SK-N-SH (cell line): Measurements from ENCODE around the gene BNIP1. TPM values are rescaled to one million over a fixed set of nuclear protein-coding genes. Genes with fewer than 3 reads are reported as not detected.

Experiments
- CTCF ChIA-PET: fragments of 300-600, 350-600 bp; formaldehyde crosslinking; extraction: SDS; loops from one replicate; lab custom pipeline; 2021; lab: Yijun Ruan, JAX
- POLR2A ChIA-PET: fragments of 350-600 bp; sonication (Branson Sonifier 250); formaldehyde crosslinking; extraction: SDS; loops from one replicate; lab custom pipeline; 2020; ENCODE audit warnings: antibody characterized with exemption, inconsistent platforms; lab: Yijun Ruan, JAX
- DNase-seq: peaks from one replicate; pipeline ENCODE4 v3.0.0; 2012
- H2AFZ ChIP-seq: fragments of 200-600 bp; sonication (generic); 2 replicates; pipeline ENCODE4 v1.8.1; 2016; ENCODE audit warnings: antibody characterized with exemption, mild to moderate bottlenecking, low read depth
- H3F3A ChIP-seq: fragments of 200-600 bp; sonication (generic); replicated peaks from 2 replicates; pipeline ENCODE3; 2016; ENCODE audit warnings: antibody characterized with exemption, mild to moderate bottlenecking; ENCODE audit not compliant: insufficient read depth
- H3K27ac ChIP-seq, 2 experiments: fragments of 200-500 bp in 1 of 2; fragments of 200-600 bp in 1 of 2; sonication (Bioruptor generic) in 1 of 2; sonication (generic), shearing (Covaris generic) in 1 of 2; 2 replicates each; pipeline versions ENCODE4 v1.5.1 to v1.6.1; 2014 to 2016; ENCODE audit warnings: low read depth in 2 of 2, inconsistent platforms in 1 of 2, low read length in 1 of 2, mild to moderate bottlenecking in 1 of 2, mixed read lengths in 1 of 2
- H3K27me3 ChIP-seq: fragments of 200-600 bp; sonication (generic), shearing (Covaris generic); 2 replicates; pipeline ENCODE4 v1.6.1; 2016; ENCODE audit warnings: mixed run types; ENCODE audit not compliant: insufficient read depth
- H3K36me3 ChIP-seq, 2 experiments: fragments of 200-500 bp in 1 of 2; fragments of 200-600 bp in 1 of 2; sonication (Bioruptor generic) in 1 of 2; sonication (generic) in 1 of 2; replicated peaks in 1 of 2; 2 replicates each; pipeline versions ENCODE3 to v1.5.1; 2014 to 2016; ENCODE audit warnings: low read length in 1 of 2, mild to moderate bottlenecking in 1 of 2; ENCODE audit not compliant: insufficient read depth in 2 of 2, control insufficient read depth in 1 of 2
- H3K4me1 ChIP-seq, 2 experiments: fragments of 200-500 bp in 1 of 2; fragments of 200-600 bp in 1 of 2; sonication (Bioruptor generic) in 1 of 2; sonication (generic), shearing (Covaris generic) in 1 of 2; 2 replicates each; pipeline versions ENCODE4 v1.5.1 to v1.6.1; 2014 to 2016; ENCODE audit warnings: low read depth in 1 of 2, low read length in 1 of 2, mixed run types in 1 of 2; ENCODE audit not compliant: insufficient read depth in 2 of 2, control insufficient read depth in 1 of 2
- H3K4me2 ChIP-seq: fragments of 200-600 bp; sonication (generic), shearing (Covaris generic); 2 replicates; pipeline ENCODE4 v1.6.1; 2017; ENCODE audit warnings: mixed run types
- H3K4me3 ChIP-seq, 2 experiments: fragments of 200-500 bp in 1 of 2; fragments of 200-600 bp in 1 of 2; sonication (Bioruptor generic) in 1 of 2; sonication (generic), shearing (Covaris generic) in 1 of 2; 2 replicates each; pipeline versions ENCODE4 v1.5.1 to v1.8.1; 2014 to 2016; ENCODE audit warnings: low read depth in 2 of 2, inconsistent platforms in 1 of 2, low read length in 1 of 2, mild to moderate bottlenecking in 1 of 2, mixed read lengths in 1 of 2, moderate library complexity in 1 of 2
- H3K79me2 ChIP-seq: fragments of 200-600 bp; sonication (generic); 2 replicates; pipeline ENCODE4 v1.8.1; 2017; ENCODE audit warnings: mild to moderate bottlenecking; ENCODE audit not compliant: insufficient read depth
- H3K9ac ChIP-seq: fragments of 200-600 bp; sonication (generic); 2 replicates; pipeline ENCODE4 v1.6.1; 2017; ENCODE audit warnings: mixed run types
- H3K9me2 ChIP-seq: fragments of 200-600 bp; sonication (generic); 2 replicates; pipeline ENCODE4 v1.6.1; 2017; ENCODE audit warnings: mixed run types
- H3K9me3 ChIP-seq: fragments of 200-600 bp; sonication (generic); 2 replicates; pipeline ENCODE4 v1.6.1; 2017; ENCODE audit warnings: mixed run types, mild to moderate bottlenecking, moderate library complexity
- H4K20me1 ChIP-seq: fragments of 200-600 bp; sonication (generic); 2 replicates; pipeline ENCODE4 v1.6.1; 2017; ENCODE audit warnings: mild to moderate bottlenecking, mixed run types; ENCODE audit not compliant: insufficient read depth
- CHD2 ChIP-seq: fragments of 150-350 bp; IDR thresholded peaks from 2 replicates; pipeline ENCODE4 v1.6.1; 2018; ENCODE audit warnings: low read length; ENCODE audit not compliant: partially characterized antibody
- EP300 ChIP-seq, 2 experiments: IDR thresholded peaks; 2 replicates each; pipeline versions ENCODE4 v1.4.0 to v1.6.1; 2012; ENCODE audit warnings: borderline replicate concordance in 1 of 2, low read depth in 1 of 2, low read length in 1 of 2
- FOSL2 ChIP-seq: IDR thresholded peaks from 2 replicates; pipeline ENCODE4 v1.4.0; 2012; ENCODE audit warnings: low read depth, mild to moderate bottlenecking, moderate library complexity, borderline replicate concordance
- FOXM1 ChIP-seq: IDR thresholded peaks from 2 replicates; pipeline ENCODE4 v1.4.0; 2012; ENCODE audit warnings: low read depth, mild to moderate bottlenecking
- GABPA ChIP-seq: IDR thresholded peaks from 2 replicates; pipeline ENCODE4 v1.4.0; 2012; ENCODE audit warnings: low read depth, mild to moderate bottlenecking
- JUND ChIP-seq: IDR thresholded peaks from 2 replicates; pipeline ENCODE4 v1.4.0; 2012
- POLR2AphosphoS5 ChIP-seq: IDR thresholded peaks from 2 replicates; pipeline ENCODE4 v1.6.1; 2012; ENCODE audit warnings: low read depth, low read length
- TCF12 ChIP-seq: IDR thresholded peaks from 2 replicates; pipeline ENCODE4 v1.4.0; 2012
- TEAD4 ChIP-seq: IDR thresholded peaks from 2 replicates; pipeline ENCODE4 v1.4.0; 2012; ENCODE audit warnings: mild to moderate bottlenecking, borderline replicate concordance; ENCODE audit not compliant: insufficient read depth
- USF1 ChIP-seq: IDR thresholded peaks from 2 replicates; pipeline ENCODE4 v1.4.0; 2012; ENCODE audit warnings: low read depth, borderline replicate concordance
- ZBTB33 ChIP-seq: IDR thresholded peaks from 2 replicates; pipeline ENCODE4 v1.4.0; 2012; ENCODE audit warnings: low read depth, borderline replicate concordance
- WGBS: methylation state at CpG from one replicate; pipeline ENCODE4 v1.1.6; 2017; ENCODE audit warnings: low lambda C conversion rate; 5-methylcytosine and 5-hydroxymethylcytosine counted together
- polyA plus RNA-seq, 3 experiments: library from polyadenylated mRNA; depleted of rRNA; stranded (reverse); fragments of >200 nt; gene quantifications; 2 replicates each; pipeline ENCODE4 v1.2.3, GENCODE V29; 2012
- TF ChIP-seq, protein P1 (sequence below): IDR thresholded peaks from 2 replicates; pipeline ENCODE4; 2012
- TF ChIP-seq, protein P2 (sequence below): IDR thresholded peaks from 2 replicates; pipeline ENCODE4 v1.6.1; 2012; ENCODE audit warnings: mild to moderate bottlenecking, low read depth, low read length, moderate library complexity

The BNIP1 gene
- polyA plus RNA-seq, 1 of the 3 experiments (the other 2 are of a cell fraction): 16.7 TPM

DNA sequence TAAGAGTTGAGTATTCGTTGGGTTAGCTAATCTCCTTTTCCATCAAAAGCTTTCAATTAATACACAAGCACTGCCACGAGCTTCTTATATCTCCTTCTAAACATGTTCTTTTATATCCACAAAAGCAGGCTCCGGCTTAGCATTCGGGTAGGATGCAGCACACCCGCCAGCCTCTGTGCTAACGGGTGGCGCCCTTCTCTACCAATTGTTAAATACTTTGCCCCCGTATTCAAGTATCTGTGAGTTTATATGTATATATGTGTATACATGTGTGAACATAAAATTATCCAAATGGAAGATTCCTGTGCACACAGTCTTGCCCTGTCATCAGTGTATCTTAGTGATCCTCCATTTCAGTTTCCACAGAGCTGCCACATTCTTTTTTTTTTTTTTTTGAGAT is 27.8 kb downstream of the BNIP1 start:
- Histone ChIP-seq H3K4me3 (no peak overlapping the region), H3K9me2 (no peaks in the 10 kb centered on the region), H4K20me1 (no peaks in the 10 kb centered on the region), H2AFZ (no peak overlapping the region), H3K9me3 (no peaks in the 10 kb centered on the region), H3K36me3 (no peaks in the 10 kb centered on the region), H3K27me3 (no peaks in the 10 kb centered on the region; the same call in 1 of the 2 replicates), H3K27ac (no peak overlapping the region), H3F3A (no peaks in the 10 kb centered on the region), H3K79me2 (no peaks in the 10 kb centered on the region), H3K9ac (no peak overlapping the region), H3K4me2 (no peak overlapping the region), H3K4me1 (no peaks in the 10 kb centered on the region)
- ChIA-PET CTCF (no interaction called here), POLR2A (no interaction called here)
- TF ChIP-seq ZBTB33: no peak
- TF ChIP-seq FOSL2: no peak
- DNase-seq: no peak
- WGBS: 83% methylated on average over 8 of the region's 8 CpGs

DNA sequence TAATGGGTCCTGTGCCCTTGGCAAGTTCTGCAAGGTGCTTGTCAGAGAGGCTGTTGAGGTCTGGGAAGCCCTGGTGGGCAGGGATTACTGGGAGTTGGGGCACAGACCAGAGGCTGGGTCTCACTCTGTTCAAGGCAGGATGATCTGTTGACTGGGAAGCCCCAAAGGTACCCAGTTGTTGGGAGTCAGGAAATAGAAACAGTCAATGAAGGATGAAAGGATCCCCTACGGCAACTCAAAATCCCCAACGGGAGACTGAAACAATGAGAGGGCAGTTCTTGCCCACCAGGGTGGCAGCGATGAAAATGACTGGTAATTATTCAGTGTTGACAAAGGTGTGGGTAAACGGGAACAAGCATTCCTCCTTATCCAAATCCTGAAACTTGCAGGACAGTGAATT is 31.2 kb downstream of the BNIP1 start:
- H3K4me2 ChIP-seq: no peak overlapping the region

More for the DNA sequence above, 31.2 kb downstream of the BNIP1 start:
- Histone ChIP-seq H3K4me3 (no peak overlapping the region), H4K20me1 (no peaks in the 10 kb centered on the region), H3K9me2 (no peaks in the 10 kb centered on the region), H3K9me3 (no peaks in the 10 kb centered on the region), H3K36me3 (no peaks in the 10 kb centered on the region), H3K9ac (no peak overlapping the region), H3K27me3 (no peaks in the 10 kb centered on the region; the same call in 1 of the 2 replicates), H3K4me1 (no peaks in the 10 kb centered on the region), H3K79me2 (no peaks in the 10 kb centered on the region), H3F3A (no peaks in the 10 kb centered on the region), H2AFZ (no peak overlapping the region), H3K27ac (no peak overlapping the region)
- DNase-seq: no peak
- TF ChIP-seq TCF12 (no peak), GABPA (no peak), USF1 (no peak), EP300 (IDR thresholded peaks at IDR 0.05; ENCODE audit: borderline replicate concordance in 1 of 2, low read depth in 1 of 2, low read length in 1 of 2) (no peak), FOXM1 (no peak), POLR2AphosphoS5 (no peak), CHD2 (no peak), TEAD4 (no peak), JUND (no peak), ZBTB33 (no peak)
- TF ChIP-seq, protein P1, sequence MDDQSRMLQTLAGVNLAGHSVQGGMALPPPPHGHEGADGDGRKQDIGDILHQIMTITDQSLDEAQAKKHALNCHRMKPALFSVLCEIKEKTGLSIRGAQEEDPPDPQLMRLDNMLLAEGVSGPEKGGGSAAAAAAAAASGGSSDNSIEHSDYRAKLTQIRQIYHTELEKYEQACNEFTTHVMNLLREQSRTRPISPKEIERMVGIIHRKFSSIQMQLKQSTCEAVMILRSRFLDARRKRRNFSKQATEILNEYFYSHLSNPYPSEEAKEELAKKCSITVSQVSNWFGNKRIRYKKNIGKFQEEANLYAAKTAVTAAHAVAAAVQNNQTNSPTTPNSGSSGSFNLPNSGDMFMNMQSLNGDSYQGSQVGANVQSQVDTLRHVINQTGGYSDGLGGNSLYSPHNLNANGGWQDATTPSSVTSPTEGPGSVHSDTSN: no peak
- TF ChIP-seq, protein P2, sequence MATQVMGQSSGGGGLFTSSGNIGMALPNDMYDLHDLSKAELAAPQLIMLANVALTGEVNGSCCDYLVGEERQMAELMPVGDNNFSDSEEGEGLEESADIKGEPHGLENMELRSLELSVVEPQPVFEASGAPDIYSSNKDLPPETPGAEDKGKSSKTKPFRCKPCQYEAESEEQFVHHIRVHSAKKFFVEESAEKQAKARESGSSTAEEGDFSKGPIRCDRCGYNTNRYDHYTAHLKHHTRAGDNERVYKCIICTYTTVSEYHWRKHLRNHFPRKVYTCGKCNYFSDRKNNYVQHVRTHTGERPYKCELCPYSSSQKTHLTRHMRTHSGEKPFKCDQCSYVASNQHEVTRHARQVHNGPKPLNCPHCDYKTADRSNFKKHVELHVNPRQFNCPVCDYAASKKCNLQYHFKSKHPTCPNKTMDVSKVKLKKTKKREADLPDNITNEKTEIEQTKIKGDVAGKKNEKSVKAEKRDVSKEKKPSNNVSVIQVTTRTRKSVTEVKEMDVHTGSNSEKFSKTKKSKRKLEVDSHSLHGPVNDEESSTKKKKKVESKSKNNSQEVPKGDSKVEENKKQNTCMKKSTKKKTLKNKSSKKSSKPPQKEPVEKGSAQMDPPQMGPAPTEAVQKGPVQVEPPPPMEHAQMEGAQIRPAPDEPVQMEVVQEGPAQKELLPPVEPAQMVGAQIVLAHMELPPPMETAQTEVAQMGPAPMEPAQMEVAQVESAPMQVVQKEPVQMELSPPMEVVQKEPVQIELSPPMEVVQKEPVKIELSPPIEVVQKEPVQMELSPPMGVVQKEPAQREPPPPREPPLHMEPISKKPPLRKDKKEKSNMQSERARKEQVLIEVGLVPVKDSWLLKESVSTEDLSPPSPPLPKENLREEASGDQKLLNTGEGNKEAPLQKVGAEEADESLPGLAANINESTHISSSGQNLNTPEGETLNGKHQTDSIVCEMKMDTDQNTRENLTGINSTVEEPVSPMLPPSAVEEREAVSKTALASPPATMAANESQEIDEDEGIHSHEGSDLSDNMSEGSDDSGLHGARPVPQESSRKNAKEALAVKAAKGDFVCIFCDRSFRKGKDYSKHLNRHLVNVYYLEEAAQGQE: no peak
- CTCF ChIA-PET: no interaction called here
- POLR2A ChIA-PET: no interaction called here
- 73% methylated on average over 4 of the region's 4 CpGs for WGBS
